Measurements from ENCODE around the gene PRKCQ.

- no peak for TF ChIP-seq CTCF (IDR thresholded peaks at IDR 0.05; ENCODE audit: poor library complexity)
- no peak for TF ChIP-seq EZH2 (IDR thresholded peaks at IDR 0.05; ENCODE audit: borderline replicate concordance)
- TF ChIP-seq EZH2phosphoT487 (IDR thresholded peaks at IDR 0.05; ENCODE audit: low read depth, severe bottlenecking, unreplicated experiment) = no peak
These were observed 5.4 kb downstream of the PRKCQ start for GRCh38 chr10:6574664-6575176.

All from hepatocyte (in vitro differentiated cells).